Cerebellar nuclear complex (tissue), 1 donor: Measurements from ENCODE around the gene APOC1.

Experiments used
- DNase-seq, 2 experiments: peaks; one replicate each; lab custom pipeline; 2025; lab: John Stamatoyannopoulos, UW

APOC1 gene

DNA sequence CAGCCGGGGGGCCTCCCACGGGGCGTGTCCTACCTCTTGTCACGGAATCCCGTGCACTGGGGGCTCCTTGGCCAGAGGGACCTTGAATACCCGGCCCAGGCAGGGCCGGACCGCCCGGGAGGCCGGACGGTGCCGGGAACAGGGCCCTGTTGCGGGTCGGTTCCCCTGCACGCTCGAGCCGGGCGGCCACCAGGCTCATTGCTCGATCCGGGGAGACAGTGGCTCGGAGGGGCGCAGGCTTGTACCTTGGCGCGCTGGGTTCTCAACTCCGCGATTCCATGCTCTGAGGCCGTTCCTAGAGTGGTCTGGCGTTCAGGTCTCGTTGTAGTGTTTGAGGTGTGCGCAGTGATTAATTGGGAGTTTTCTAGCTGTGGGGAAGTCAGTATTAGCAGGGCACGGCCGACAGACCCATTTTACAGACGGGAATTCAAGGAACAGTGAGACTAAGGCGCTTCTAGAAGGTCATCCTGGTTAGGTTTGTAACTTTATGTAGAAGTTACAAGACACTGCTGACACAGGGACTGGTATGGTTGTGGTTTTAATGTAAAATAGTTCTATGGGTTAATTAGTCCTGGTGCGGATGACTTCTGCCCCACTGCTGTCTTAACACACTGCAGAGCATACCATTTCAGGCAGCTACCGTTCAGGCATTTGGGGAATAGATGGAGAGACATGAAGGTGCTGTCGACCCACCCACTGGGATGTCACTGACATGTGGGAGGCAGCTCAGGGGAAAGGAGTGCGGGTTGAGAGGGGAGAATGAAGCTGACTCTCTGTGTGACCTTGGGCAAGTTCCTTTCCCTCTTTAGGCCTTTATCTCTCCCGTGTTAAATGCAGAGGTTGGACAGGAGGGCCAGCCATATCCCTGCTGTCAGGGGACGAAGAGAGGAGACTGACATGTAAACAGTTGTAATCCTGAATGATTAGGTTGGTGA lies 41.4 kb downstream of the APOC1 start:
- DNase-seq: no peak

DNA sequence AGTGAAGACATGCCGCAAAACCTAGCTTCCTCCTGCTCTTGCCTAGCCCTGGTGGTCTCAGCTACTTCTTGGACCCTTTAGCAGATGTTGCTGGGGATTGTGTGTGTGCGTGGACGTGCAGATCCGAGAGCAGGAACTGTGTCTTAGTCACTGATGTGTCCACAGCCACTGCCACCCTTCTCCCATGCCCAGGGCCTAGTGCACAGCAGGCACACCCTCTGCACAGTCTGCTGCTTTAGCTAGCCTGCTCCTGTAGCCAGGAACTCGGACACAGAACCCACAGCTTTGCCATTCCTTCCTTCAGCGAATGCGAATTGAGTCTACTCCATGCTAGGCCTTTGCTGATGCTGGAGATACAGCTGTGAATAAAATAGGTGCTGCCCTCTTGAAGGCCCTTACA lies 43.1 kb downstream of the APOC1 start:
- no peak for DNase-seq

DNA sequence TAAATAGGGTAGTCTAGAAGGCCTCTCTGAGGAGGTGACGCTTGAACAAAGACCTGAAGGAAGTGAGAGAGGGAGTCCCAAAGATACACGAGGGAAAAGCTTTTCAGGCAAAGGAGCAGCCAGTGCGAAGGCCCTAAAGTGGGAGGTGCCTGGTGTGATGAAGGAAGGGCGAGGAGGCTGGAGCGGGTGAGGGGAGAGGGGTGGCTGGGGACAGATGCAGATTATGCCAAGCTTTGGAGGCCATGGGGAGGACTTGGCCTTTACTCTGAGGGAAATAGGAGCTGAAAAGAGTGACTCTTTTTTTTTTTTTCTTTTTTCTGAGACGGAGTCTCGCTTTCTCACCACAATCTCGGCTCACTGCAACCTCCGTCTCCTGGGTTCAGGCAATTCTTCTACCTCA lies 43.7 kb downstream of the APOC1 start:
- no peak for DNase-seq

DNA sequence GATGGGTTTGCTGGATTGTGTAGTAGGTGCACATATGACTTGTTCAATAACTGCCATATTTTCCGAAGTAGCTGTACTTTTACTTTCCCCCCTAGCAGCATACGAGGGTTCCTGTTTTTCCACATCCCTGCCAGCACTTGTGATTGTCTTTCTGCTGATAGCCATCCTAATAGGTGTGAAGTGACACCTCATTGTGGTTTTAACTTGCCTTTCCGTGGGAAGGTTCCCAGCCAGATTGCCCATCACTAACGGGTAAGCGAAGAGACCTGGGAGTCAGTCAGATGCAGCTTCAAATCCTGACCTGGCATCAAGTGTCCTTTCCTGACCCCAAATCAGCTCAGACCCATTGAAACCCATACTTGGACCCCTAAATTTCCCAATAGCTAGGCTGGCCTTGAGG lies 45.3 kb downstream of the APOC1 start:
- no peak for DNase-seq

DNA sequence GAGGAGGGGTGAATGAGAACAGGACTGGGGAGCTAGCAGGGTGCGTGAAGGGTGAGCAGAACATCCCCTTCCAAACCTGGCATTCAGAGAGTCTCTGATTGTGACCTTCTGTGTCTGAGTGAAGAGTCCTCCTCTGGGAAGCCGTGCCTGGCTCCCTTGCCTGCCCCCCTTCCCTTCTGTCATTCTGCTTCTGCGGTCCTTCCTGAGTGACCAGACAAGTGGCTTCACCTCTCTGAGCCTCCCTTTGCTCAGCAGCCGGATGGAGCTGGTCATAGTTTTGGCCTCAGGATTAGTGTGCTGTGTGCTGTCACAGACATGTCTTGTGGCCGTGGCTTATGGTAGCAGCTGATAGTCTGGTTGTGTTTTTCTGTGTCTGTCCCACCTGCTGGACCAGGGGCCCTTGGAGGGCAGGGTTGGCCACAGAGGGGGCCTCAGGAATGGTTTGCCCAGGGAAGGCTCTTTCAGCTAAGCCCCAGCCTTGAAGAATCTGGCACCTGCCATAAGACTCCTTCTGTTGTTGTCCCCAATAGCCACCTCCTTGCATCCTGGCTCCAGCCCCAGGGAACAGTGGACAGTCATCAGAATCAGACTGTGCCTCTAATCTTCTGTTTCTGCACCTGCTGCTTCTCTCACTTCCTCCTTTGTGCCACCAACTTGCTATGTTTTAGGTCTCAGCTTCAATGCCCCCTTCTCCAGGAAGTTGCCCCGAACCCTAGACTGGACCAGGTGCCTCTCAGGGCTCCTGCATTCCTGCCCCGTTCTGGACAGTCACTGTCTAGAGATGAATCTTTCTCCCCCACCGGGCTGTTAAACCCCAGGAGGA lies 46.7 kb downstream of the APOC1 start:
- no peak for DNase-seq

DNA sequence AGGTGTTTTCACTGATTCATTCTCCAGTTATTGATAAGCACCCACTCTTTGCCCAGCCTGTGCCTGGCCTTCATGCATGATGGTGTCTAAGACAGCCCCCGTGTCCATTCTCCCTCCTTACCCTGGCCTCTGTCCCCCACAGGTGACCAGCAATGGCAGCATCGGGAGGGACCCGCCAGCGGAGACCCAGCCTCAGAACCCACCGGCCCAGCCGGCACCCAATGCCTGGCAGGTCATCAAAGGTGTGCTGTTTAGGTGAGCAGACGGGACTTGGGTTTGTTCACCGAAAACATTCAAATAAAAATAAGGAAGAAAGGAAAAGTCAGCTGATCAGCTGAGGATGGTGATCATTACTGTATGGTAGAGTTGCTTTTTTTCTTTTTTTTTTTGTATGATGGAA lies 47.4 kb downstream of the APOC1 start:
- DNase-seq: no peak

DNA sequence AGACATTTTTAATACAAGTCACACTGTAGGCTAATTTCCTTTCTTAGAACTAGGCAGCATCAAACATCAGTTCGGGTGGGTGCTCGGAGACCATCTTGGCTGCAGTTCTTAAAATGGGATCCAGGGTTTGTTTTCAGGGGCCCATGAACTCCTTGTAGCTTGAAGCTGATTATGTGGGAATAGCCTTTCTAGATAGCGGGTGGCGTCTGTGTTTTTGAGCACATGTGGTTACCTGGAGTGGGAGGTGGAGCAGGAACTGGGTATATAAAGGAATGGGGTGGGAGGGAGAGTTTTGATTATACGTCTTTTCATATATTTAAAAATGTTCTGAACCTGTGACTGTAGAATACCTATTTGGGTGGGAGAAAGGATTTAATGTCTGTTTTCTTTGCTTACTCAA lies 53.7 kb downstream of the APOC1 start:
- no peak for DNase-seq

DNA sequence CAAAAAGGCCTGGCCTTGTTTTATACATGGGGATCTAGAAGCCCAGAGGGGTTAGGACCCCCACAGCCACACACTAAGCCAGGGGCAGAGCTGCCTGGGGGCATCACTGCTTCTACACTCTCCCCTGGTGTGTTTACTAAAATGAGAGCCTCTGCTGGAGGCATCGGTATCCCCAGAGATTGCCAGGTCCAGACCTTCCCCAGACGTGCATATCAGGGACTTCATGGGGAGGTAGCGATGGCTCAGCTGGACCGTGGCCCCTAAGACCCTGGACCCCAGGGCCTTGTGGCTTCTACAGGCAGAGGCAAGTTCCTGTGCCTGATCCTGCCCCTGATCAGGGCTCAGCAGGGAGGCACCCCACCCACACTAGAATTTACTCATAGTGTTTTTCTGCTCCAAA lies 54.3 kb downstream of the APOC1 start:
- no peak for DNase-seq
